BJ (cell line): ENCODE results near the gene SDCBP2. TPM values are rescaled to one million over a fixed set of nuclear protein-coding genes. Genes with fewer than 3 reads are reported as not detected.

ENCODE experiments used
- CTCF ChIA-PET: fragments of 350-600 bp; formaldehyde crosslinking; extraction: SDS; loops from one replicate; lab custom pipeline; 2021; ENCODE audit warnings: antibody characterized with exemption, inconsistent platforms; lab: Yijun Ruan, JAX
- POLR2A ChIA-PET: fragments of 300-600 bp; sonication (Branson Sonifier 250); formaldehyde crosslinking; extraction: SDS; loops from one replicate; lab custom pipeline; 2021; ENCODE audit warnings: antibody characterized with exemption; lab: Charles Lee
- DNase-seq: peaks from one replicate; pipeline ENCODE4 v3.0.0-alpha.2; 2011; ENCODE audit warnings: low read depth
- H3K27me3 ChIP-seq: 2 replicates; pipeline ENCODE4 v1.6.0; 2011; ENCODE audit warnings: low read length; ENCODE audit not compliant: control insufficient read depth, insufficient read depth
- H3K36me3 ChIP-seq: 2 replicates; pipeline ENCODE4 v1.5.1; 2011; ENCODE audit warnings: low read length; ENCODE audit not compliant: control insufficient read depth, insufficient read depth
- H3K4me3 ChIP-seq: 2 replicates; pipeline ENCODE4 v1.5.1; 2011; ENCODE audit warnings: low read depth, mild to moderate bottlenecking, control low read depth, low read length
- polyA plus RNA-seq: library from polyadenylated mRNA; depleted of rRNA; stranded (reverse); fragments of >200 nt; gene quantifications from 2 replicates; pipeline ENCODE4 v1.2.3, GENCODE V29; 2011
- TF ChIP-seq, protein P1 (sequence below): IDR thresholded peaks from 2 replicates; pipeline ENCODE4 v1.5.1; 2011; ENCODE audit warnings: low read depth, mild to moderate bottlenecking, control low read depth, inconsistent platforms, low read length, moderate library complexity; ENCODE audit not compliant: insufficient read depth

SDCBP2 gene
- polyA plus RNA-seq, 1 experiment: 6.2 TPM

DNA sequence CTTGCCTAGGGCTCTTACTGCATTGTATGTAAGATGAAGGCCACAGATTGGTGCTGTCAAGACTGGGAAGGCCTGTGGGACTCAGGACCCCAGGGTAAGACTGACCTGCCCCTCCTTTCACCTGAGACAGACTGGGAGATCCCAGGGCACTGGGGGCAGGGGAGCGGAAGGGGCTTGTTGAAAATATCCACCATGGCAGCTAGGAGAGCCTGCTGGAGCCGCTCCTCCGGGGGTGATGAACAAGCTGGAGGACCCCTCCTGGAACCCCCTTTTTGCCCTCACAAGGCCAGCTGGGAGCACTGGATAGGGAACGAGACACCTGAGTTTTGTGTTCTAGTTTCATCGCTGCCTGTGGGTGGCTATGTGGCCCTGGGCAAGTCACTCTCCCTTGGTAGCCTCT lies 9.2 kb upstream of the SDCBP2 start:
- POLR2A ChIA-PET: no interaction called here
- DNase-seq: no peak
- TF ChIP-seq, protein P1, sequence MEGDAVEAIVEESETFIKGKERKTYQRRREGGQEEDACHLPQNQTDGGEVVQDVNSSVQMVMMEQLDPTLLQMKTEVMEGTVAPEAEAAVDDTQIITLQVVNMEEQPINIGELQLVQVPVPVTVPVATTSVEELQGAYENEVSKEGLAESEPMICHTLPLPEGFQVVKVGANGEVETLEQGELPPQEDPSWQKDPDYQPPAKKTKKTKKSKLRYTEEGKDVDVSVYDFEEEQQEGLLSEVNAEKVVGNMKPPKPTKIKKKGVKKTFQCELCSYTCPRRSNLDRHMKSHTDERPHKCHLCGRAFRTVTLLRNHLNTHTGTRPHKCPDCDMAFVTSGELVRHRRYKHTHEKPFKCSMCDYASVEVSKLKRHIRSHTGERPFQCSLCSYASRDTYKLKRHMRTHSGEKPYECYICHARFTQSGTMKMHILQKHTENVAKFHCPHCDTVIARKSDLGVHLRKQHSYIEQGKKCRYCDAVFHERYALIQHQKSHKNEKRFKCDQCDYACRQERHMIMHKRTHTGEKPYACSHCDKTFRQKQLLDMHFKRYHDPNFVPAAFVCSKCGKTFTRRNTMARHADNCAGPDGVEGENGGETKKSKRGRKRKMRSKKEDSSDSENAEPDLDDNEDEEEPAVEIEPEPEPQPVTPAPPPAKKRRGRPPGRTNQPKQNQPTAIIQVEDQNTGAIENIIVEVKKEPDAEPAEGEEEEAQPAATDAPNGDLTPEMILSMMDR: no peak
- CTCF ChIA-PET: no interaction called here
- Histone ChIP-seq H3K4me3 (no peak overlapping the region), H3K27me3 (no peaks in the 10 kb centered on the region), H3K36me3 (peaks cover under 1% of the 10 kb centered on the region; the same call in 1 of the 2 replicates)

DNA sequence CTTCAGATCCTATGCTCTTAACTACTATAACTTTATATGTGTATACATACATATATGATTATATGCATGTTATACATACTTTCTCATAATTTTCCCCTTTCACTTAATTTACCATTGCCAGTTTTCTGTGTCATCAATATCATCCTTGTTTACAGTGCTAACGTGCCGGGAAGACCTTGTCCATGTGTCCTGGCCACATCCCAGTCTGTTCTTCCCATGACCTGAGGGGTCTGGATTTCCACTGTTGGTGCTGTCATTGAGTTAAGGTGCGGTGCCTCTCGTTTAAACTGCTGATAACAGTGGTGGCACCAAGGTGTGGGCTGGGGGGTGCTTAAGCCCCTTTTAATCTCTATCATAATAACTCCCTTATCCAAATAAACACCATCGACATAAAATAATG lies 8.5 kb upstream of the SDCBP2 start:
- DNase-seq: no peak
- ChIA-PET POLR2A (no interaction called here), CTCF (no interaction called here)
- Histone ChIP-seq H3K36me3 (peaks cover 2% of the 10 kb centered on the region; the same call in 1 of the 2 replicates), H3K4me3 (no peak overlapping the region), H3K27me3 (no peaks in the 10 kb centered on the region)
- TF ChIP-seq, protein P1: no peak

DNA sequence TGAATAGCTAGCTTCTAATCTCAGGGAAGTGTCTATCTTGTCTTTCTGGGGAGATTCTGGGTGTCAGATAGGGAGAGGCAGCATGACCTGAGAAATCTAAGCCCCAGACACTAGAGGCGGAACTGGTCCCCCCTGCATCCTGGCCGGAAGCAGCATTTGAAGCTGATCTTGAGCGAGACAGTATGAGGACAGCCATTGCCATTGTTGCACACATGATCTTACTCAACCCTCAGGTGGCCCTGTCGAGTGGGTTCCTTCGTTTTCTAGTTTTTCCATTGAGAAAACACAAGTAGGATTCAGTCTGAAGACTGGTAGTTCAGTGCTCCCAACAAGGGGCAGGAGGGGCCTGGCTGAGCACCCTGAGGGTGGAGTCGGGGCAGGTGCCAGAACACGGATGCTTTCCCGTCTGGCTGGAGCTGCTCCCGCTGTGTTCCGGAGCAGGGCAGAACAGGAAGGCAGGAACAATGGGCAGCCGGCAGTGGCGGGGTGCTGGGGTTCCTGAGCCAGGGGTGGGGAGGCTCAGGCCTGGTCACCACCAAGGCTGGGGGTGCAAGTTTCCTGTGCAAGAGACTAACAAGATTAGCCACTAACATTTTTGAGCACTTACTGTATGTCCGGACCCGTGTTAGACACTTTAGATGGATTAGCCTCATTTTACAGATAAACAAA lies 7.9 kb upstream of the SDCBP2 start:
- peaks cover 2% of the 10 kb centered on the region; the same call in 1 of the 2 replicates for H3K36me3 ChIP-seq
- no peaks in the 10 kb centered on the region for H3K27me3 ChIP-seq
- POLR2A ChIA-PET: interaction anchor here (0.6 kb wide), 1 partner anchor 10 kb away, joined by 7 read pairs; no protein-coding TSS in a partner anchor
- TF ChIP-seq, protein P1: no peak
- DNase-seq: no peak
- CTCF ChIA-PET: no interaction called here
- no peak overlapping the region for H3K4me3 ChIP-seq

DNA sequence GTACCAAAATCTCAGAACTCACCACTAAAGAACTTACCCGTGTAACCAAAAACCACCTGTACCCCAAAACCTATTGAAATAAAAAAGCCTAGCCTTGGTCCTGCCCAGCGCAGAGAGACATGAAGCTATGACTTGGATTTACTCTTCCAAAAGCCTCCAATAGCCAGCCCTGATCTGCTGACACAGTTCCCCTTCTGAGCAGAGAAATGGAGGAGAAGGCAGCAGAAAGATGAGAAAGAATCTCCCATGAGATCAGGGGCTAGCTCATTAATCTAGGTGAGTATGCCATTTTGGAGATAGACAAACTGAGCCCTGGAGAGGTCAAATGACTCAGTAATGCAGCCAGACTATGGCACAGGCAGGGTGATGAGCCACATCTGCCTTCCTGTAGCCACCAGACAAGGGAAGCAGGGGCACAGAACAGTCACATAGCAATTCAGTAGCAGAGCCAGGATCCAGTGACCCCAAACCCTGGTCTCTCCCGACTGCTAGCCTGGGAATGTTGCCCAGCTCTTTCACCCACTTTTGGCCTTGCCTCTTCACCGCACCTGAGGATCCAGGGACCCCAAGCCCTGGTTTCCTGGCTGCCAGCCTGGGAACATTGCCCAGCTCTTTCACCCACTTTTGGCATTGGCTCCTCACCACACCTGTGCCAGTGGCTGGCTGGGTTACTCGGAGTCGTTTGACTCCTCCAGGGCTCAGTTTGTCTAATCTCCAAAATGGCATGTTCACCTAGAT lies 7.2 kb upstream of the SDCBP2 start:
- no peak for DNase-seq
- CTCF ChIA-PET: no interaction called here
- peaks cover 2% of the 10 kb centered on the region; the same call in 1 of the 2 replicates for H3K36me3 ChIP-seq
- H3K4me3 ChIP-seq: no peak overlapping the region
- TF ChIP-seq, protein P1: no peak
- no peaks in the 10 kb centered on the region for H3K27me3 ChIP-seq
- POLR2A ChIA-PET: interaction anchor here (0.6 kb wide), 1 partner anchor 9 kb away, joined by 7 read pairs; no protein-coding TSS in a partner anchor

DNA sequence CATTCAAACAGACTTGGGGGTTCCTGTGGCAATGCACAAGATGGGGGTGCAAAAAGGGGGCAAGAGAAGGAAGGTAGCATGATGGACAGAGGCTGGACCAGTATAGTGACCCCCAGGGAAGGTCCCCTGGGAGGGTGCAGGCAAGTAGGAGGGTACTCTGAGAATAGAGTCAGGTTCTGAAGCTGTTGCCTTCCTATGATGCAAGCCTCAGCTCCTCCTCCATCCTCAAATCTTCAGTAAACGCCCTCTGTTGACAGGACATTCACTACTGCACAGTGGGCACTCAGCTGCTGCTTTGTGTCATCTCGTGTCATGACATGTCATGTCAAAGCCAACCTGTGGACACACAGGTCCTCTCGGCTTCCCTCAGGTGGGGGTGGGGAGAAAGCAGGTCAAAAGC lies 5.8 kb upstream of the SDCBP2 start:
- ChIA-PET POLR2A (no interaction called here), CTCF (no interaction called here)
- H3K36me3 ChIP-seq: peaks cover 3% of the 10 kb centered on the region; the same call in 1 of the 2 replicates
- DNase-seq: no peak
- no peaks in the 10 kb centered on the region for H3K27me3 ChIP-seq
- TF ChIP-seq, protein P1: no peak
- H3K4me3 ChIP-seq: no peak overlapping the region
